H1 (cell line): ENCODE measurements around the gene HMCES. TPM values are rescaled to one million over a fixed set of nuclear protein-coding genes. Genes with fewer than 3 reads are reported as not detected.

Experiments used
- ASH2L ChIP-seq: fragments of 200-600, 300-600 bp; sonication (generic); IDR thresholded peaks from one replicate; pipeline ENCODE4 v1.7.1; 2017; ENCODE audit warnings: low read length
- CBX5 ChIP-seq: fragments of 300-800, 300-1000 bp; sonication (generic); IDR thresholded peaks from 2 replicates; pipeline ENCODE4 v1.7.1; 2016; ENCODE audit warnings: antibody characterized with exemption, low read length, low read depth
- RFX5 ChIP-seq: IDR thresholded peaks from 2 replicates; pipeline ENCODE4 v1.6.1; 2011; ENCODE audit warnings: low read depth, low read length, improper control_type of control experiment, borderline replicate concordance
- SRF ChIP-seq: IDR thresholded peaks from 2 replicates; pipeline ENCODE4 v1.6.1; 2011; ENCODE audit warnings: mild to moderate bottlenecking, low read depth, low read length, moderate library complexity
- TAF1 ChIP-seq: IDR thresholded peaks from 2 replicates; pipeline ENCODE4 v1.6.1; 2011; ENCODE audit warnings: mild to moderate bottlenecking, low read depth, low read length
- TBP ChIP-seq: IDR thresholded peaks from 2 replicates; pipeline ENCODE4 v1.6.1; 2011; ENCODE audit warnings: low read depth, low read length, improper control_type of control experiment
- polyA plus RNA-seq, 7 experiments: library from polyadenylated mRNA; depleted of rRNA in 3 of 7; stranded (reverse) in 5 of 7; unstranded in 2 of 7; fragments of >200 nt in 5 of 7; fragments of 200-250 nt in 2 of 7; gene quantifications; 1 replicate in 5 of 7; 2 replicates in 1 of 7; 4 replicates in 1 of 7; pipeline versions ENCODE4 v1.2.1 to v1.2.3, GENCODE V29; 2011 to 2013; ENCODE audit warnings: missing spikeins in 2 of 7, mixed read lengths in 2 of 7
- total RNA-seq: library from RNA; stranded (reverse); fragmentation: NEBNext Ultra II Directional; extraction: Animal tissue kit (Norgen Biotek cat#: 25700); gene quantifications from 2 replicates; pipeline ENCODE4 v1.2.1, GENCODE V29; 2021
- TF ChIP-seq, protein P1 (sequence below): fragments of 300-600 bp; sonication (generic); IDR thresholded peaks from 2 replicates; pipeline ENCODE4 v1.7.1; 2012; ENCODE audit warnings: low read length, moderate library complexity, mild to moderate bottlenecking, inconsistent platforms; ENCODE audit not compliant: insufficient replicate concordance

Gene HMCES
- total and polyA plus RNA-seq, 2 of the 8 experiments (the other 6 are each of a cell fraction or from before 2014, with no cell fraction given) = 27.6 to 49.5 TPM

GRCh38 chr3:129315223-129315997 lies 36.7 kb downstream of the HMCES start (continued):
- TF ChIP-seq, protein P1, sequence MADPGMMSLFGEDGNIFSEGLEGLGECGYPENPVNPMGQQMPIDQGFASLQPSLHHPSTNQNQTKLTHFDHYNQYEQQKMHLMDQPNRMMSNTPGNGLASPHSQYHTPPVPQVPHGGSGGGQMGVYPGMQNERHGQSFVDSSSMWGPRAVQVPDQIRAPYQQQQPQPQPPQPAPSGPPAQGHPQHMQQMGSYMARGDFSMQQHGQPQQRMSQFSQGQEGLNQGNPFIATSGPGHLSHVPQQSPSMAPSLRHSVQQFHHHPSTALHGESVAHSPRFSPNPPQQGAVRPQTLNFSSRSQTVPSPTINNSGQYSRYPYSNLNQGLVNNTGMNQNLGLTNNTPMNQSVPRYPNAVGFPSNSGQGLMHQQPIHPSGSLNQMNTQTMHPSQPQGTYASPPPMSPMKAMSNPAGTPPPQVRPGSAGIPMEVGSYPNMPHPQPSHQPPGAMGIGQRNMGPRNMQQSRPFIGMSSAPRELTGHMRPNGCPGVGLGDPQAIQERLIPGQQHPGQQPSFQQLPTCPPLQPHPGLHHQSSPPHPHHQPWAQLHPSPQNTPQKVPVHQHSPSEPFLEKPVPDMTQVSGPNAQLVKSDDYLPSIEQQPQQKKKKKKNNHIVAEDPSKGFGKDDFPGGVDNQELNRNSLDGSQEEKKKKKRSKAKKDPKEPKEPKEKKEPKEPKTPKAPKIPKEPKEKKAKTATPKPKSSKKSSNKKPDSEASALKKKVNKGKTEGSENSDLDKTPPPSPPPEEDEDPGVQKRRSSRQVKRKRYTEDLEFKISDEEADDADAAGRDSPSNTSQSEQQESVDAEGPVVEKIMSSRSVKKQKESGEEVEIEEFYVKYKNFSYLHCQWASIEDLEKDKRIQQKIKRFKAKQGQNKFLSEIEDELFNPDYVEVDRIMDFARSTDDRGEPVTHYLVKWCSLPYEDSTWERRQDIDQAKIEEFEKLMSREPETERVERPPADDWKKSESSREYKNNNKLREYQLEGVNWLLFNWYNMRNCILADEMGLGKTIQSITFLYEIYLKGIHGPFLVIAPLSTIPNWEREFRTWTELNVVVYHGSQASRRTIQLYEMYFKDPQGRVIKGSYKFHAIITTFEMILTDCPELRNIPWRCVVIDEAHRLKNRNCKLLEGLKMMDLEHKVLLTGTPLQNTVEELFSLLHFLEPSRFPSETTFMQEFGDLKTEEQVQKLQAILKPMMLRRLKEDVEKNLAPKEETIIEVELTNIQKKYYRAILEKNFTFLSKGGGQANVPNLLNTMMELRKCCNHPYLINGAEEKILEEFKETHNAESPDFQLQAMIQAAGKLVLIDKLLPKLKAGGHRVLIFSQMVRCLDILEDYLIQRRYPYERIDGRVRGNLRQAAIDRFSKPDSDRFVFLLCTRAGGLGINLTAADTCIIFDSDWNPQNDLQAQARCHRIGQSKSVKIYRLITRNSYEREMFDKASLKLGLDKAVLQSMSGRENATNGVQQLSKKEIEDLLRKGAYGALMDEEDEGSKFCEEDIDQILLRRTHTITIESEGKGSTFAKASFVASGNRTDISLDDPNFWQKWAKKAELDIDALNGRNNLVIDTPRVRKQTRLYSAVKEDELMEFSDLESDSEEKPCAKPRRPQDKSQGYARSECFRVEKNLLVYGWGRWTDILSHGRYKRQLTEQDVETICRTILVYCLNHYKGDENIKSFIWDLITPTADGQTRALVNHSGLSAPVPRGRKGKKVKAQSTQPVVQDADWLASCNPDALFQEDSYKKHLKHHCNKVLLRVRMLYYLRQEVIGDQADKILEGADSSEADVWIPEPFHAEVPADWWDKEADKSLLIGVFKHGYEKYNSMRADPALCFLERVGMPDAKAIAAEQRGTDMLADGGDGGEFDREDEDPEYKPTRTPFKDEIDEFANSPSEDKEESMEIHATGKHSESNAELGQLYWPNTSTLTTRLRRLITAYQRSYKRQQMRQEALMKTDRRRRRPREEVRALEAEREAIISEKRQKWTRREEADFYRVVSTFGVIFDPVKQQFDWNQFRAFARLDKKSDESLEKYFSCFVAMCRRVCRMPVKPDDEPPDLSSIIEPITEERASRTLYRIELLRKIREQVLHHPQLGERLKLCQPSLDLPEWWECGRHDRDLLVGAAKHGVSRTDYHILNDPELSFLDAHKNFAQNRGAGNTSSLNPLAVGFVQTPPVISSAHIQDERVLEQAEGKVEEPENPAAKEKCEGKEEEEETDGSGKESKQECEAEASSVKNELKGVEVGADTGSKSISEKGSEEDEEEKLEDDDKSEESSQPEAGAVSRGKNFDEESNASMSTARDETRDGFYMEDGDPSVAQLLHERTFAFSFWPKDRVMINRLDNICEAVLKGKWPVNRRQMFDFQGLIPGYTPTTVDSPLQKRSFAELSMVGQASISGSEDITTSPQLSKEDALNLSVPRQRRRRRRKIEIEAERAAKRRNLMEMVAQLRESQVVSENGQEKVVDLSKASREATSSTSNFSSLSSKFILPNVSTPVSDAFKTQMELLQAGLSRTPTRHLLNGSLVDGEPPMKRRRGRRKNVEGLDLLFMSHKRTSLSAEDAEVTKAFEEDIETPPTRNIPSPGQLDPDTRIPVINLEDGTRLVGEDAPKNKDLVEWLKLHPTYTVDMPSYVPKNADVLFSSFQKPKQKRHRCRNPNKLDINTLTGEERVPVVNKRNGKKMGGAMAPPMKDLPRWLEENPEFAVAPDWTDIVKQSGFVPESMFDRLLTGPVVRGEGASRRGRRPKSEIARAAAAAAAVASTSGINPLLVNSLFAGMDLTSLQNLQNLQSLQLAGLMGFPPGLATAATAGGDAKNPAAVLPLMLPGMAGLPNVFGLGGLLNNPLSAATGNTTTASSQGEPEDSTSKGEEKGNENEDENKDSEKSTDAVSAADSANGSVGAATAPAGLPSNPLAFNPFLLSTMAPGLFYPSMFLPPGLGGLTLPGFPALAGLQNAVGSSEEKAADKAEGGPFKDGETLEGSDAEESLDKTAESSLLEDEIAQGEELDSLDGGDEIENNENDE = no peak
- TF ChIP-seq RFX5 = no peak
- no peak for TF ChIP-seq SRF
- TF ChIP-seq ASH2L = peak; percentile 39
- TF ChIP-seq TBP = peak; percentile 16; the same call in 1 of the 2 replicates
- TF ChIP-seq TAF1 = no peak; the same call in none of the 2 replicates
- TF ChIP-seq CBX5 = no peak
